ENCODE data around the gene RAB3A. TPM values are rescaled to one million over a fixed set of nuclear protein-coding genes. Genes with fewer than 3 reads are reported as not detected.

RAB3A gene
- total and polyA plus RNA-seq, 9 of the 15 experiments (the other 6 are each of a cell fraction or from before 2014, with no cell fraction given) = 0.17 to 5.1 (median 0.90) TPM; not detected in 1

- no peak for TF ChIP-seq THAP12 (CRISPR knock-in tag; IDR thresholded peaks at IDR 0.05)
- TF ChIP-seq PREB (CRISPR knock-in tag; IDR thresholded peaks at IDR 0.05) = no peak
- TF ChIP-seq MECOM (CRISPR knock-in tag; IDR thresholded peaks at IDR 0.05) = no peak
- no peak for TF ChIP-seq NR1H2 (CRISPR knock-in tag; IDR thresholded peaks at IDR 0.05)
- no peak for TF ChIP-seq SMC3 (conservative IDR thresholded peaks at IDR 0.05; ENCODE audit: insufficient read depth, low read depth, low read length)
- 0 out of 2 replicates have a peak, but pooled peaks have one; percentile 31 for TF ChIP-seq SUPT5H (IDR thresholded peaks at IDR 0.05)
- no peak for TF ChIP-seq ZBTB43 (CRISPR knock-in tag; IDR thresholded peaks at IDR 0.05)
- no peak for TF ChIP-seq MLX (CRISPR knock-in tag; conservative IDR thresholded peaks at IDR 0.05)
- no peak for TF ChIP-seq EHMT2 (IDR thresholded peaks at IDR 0.05)
- TF ChIP-seq POU5F1 (IDR thresholded peaks at IDR 0.05; ENCODE audit: borderline replicate concordance, low read depth, low read length, partially characterized antibody) = no peak
- TF ChIP-seq RBM25 (IDR thresholded peaks at IDR 0.05; ENCODE audit: low read depth, low read length, severe bottlenecking) = no peak
- TF ChIP-seq SOX6 (IDR thresholded peaks at IDR 0.05) = no peak
- TF ChIP-seq MEIS2 (IDR thresholded peaks at IDR 0.05; ENCODE audit: partially characterized antibody) = no peak
- no peak for TF ChIP-seq IRF2 (CRISPR knock-in tag; IDR thresholded peaks at IDR 0.05)
- no peak for TF ChIP-seq BDP1 (IDR thresholded peaks at IDR 0.05; ENCODE audit: insufficient read depth, insufficient read length)
- TF ChIP-seq DACH1 (IDR thresholded peaks at IDR 0.05; ENCODE audit: partially characterized antibody) = no peak
- TF ChIP-seq DNMT1 (IDR thresholded peaks at IDR 0.05) = no peak
- peak; percentile 80; the same call in 1 of the 2 replicates for TF ChIP-seq GATAD2B (IDR thresholded peaks at IDR 0.05; ENCODE audit: borderline replicate concordance)
- TF ChIP-seq PATZ1 (CRISPR knock-in tag; IDR thresholded peaks at IDR 0.05; ENCODE audit: borderline replicate concordance) = no peak
- TF ChIP-seq MTA3 (IDR thresholded peaks at IDR 0.05; ENCODE audit: borderline replicate concordance) = 0 out of 2 replicates have a peak, but pooled peaks have one; percentile 14
- TF ChIP-seq NONO (IDR thresholded peaks at IDR 0.05; ENCODE audit: low read depth in 2 of 2, low read length in 1 of 2) = peak in 1 of 2 experiments; percentile 97; a peak in 2 of 4 replicates
Observed at GRCh38 chr19:18204394-18205199, 755 bp upstream of the RAB3A start (continued).
